Effector memory CD4-positive, alpha-beta T cell (primary cell): ENCODE results near the gene FGGY.
A peak's percentile ranks its signal among the peaks of the same experiment; 100 is the strongest.

Source experiments
- DNase-seq, 3 donors: peaks; one replicate each; pipeline ENCODE4 v3.0.0-alpha.2; 2020
- H3K27ac ChIP-seq: 2 replicates; pipeline ENCODE4 v1.7.0; 2013; ENCODE audit warnings: mild to moderate bottlenecking, low read length, moderate library complexity; ENCODE audit not compliant: insufficient read depth, poor library complexity, severe bottlenecking
- H3K27me3 ChIP-seq: replicated peaks from 2 replicates; pipeline ENCODE4 v1.7.0; 2013; ENCODE audit warnings: mild to moderate bottlenecking, low read length; ENCODE audit not compliant: insufficient read depth, control insufficient read depth, poor library complexity, severe bottlenecking
- H3K36me3 ChIP-seq: 2 replicates; pipeline ENCODE4 v1.7.0; 2013; ENCODE audit warnings: mild to moderate bottlenecking, low read length, moderate library complexity; ENCODE audit not compliant: control insufficient read depth, insufficient read depth
- H3K4me1 ChIP-seq: 2 replicates; pipeline ENCODE4 v1.7.0; 2013; ENCODE audit warnings: low read length, mild to moderate bottlenecking; ENCODE audit not compliant: control insufficient read depth, insufficient read depth, poor library complexity, severe bottlenecking
- H3K4me3 ChIP-seq: 2 replicates; pipeline ENCODE4 v1.7.0; 2013; ENCODE audit warnings: low read length, low read depth, mild to moderate bottlenecking; ENCODE audit not compliant: insufficient read depth, poor library complexity, severe bottlenecking
- H3K9me3 ChIP-seq: 2 replicates; pipeline ENCODE4 v1.7.0; 2013; ENCODE audit warnings: mild to moderate bottlenecking, low read length, moderate library complexity; ENCODE audit not compliant: control insufficient read depth

Gene FGGY

DNA sequence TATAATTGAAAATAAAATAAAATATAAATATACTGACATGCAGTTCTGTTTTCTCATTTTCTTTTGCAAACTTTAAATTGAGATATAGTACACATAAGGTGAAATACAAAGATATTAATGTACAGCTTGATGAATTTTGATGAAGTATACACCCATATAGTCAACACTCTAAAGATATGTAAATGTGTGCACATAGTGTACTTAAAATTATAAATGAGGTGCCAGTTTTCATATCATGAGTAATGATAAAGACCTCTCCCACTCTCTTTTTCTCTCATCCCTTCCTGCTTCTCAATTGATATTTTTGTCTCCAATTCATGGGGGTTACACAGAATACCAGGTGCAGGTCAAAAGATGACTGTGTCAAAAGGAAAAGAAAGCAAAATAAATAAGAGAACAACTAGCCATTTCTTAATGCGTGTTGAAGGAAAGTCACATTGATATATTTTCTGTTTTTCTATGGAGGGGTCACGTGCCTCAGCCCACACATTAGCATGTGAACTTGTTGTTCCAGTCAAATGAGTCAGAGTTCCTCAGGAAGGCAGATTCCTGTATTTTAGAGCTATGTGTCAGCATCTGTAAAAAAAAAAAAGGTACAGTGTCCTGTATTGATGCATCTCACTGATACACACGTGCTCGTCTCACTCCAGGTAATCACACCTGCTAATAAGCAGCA, 453.6 kb downstream of the FGGY start:
- no peak overlapping the region for H3K27ac ChIP-seq
- H3K36me3 ChIP-seq: no peaks in the 10 kb centered on the region
- H3K4me1 ChIP-seq: no peaks in the 10 kb centered on the region
- DNase-seq: no peak
- no peaks in the 10 kb centered on the region for H3K27me3 ChIP-seq
- no peaks in the 10 kb centered on the region for H3K9me3 ChIP-seq
- H3K4me3 ChIP-seq: no peak overlapping the region

DNA sequence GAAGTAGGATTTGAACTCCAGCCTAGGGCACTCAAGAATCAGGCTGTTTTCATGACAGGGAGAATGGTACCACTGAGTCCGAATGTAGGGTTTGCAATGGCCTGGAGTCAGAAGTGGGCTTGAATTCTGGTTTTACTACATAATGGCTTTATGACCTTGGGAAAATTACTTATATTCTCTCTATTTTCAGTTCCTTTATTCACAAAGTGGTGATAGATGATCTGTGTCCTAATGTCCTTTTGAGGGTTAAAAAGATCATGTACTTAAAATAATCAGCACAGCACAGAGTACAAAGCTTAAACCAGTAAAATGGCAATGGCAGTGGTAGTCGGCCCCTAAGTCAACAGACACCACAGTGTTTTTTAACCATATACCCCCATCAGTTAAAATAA, 454.1 kb downstream of the FGGY start:
- Histone ChIP-seq H3K4me3 (no peak overlapping the region), H3K4me1 (no peaks in the 10 kb centered on the region), H3K36me3 (no peaks in the 10 kb centered on the region), H3K27me3 (no peaks in the 10 kb centered on the region), H3K27ac (no peak overlapping the region), H3K9me3 (no peaks in the 10 kb centered on the region)
- no peak for DNase-seq

GRCh38 chr1:59751801-59752200, 454.9 kb downstream of the FGGY start:
- Histone ChIP-seq H3K4me1 (no peaks in the 10 kb centered on the region), H3K4me3 (no peak overlapping the region), H3K27ac (no peak overlapping the region), H3K9me3 (no peaks in the 10 kb centered on the region), H3K27me3 (no peaks in the 10 kb centered on the region), H3K36me3 (no peaks in the 10 kb centered on the region)
- no peak for DNase-seq

DNA sequence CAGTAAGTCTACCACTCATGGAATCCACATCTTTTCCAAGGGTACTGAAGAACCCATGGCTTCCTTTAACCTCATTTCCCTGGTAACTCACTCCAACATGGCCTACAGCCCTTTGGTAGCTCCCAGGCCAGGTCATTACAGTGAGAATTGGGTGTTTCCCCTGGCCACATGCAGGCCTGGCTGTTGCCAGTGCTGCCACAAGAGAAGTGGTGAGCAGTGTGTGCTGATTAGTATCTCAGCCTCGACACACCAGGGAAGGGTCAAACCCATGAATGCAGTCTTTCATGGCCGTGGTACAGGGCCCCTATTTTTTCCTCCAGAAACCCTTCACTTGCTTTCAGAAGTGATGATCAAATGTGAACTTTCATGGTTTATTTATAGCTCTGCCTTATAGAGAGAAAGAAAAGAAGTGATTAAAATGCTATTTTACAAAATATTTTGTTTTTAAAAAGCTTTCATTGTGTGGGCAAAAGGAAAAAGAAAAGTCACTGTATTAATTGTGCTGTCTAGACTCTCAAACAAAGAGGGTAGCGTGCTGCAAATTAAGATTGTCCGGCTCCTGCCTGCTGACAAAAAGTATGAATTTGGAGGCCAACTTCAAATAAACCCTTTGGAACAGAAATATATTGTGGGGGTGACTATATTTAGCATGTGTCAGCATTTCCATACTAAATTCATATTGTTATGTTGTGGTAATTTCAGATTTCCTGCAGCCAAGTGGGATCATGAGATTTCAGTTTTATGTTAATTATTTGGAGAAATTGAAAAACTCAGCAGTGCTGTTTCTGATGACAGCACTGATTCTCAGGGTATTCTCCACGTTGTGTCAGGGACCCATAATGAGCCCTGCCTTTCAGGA, 455.9 kb downstream of the FGGY start:
- no peaks in the 10 kb centered on the region for H3K36me3 ChIP-seq
- no peaks in the 10 kb centered on the region for H3K4me1 ChIP-seq
- no peaks in the 10 kb centered on the region for H3K9me3 ChIP-seq
- no peaks in the 10 kb centered on the region for H3K27me3 ChIP-seq
- no peak overlapping the region for H3K4me3 ChIP-seq
- H3K27ac ChIP-seq: no peak overlapping the region
- DNase-seq: no peak

- no peak overlapping the region for H3K4me3 ChIP-seq
- no peaks in the 10 kb centered on the region for H3K36me3 ChIP-seq
- no peak overlapping the region for H3K27ac ChIP-seq
- H3K27me3 ChIP-seq: no peaks in the 10 kb centered on the region
- H3K4me1 ChIP-seq: no peaks in the 10 kb centered on the region
- no peaks in the 10 kb centered on the region for H3K9me3 ChIP-seq
- no peak for DNase-seq
These were observed 458.3 kb downstream of the FGGY start for GRCh38 chr1:59755069-59755685.

- Histone ChIP-seq H3K4me3 (no peak overlapping the region), H3K27me3 (no peaks in the 10 kb centered on the region), H3K27ac (no peak overlapping the region), H3K9me3 (no peaks in the 10 kb centered on the region), H3K36me3 (no peaks in the 10 kb centered on the region), H3K4me1 (no peaks in the 10 kb centered on the region)
- no peak for DNase-seq
These were observed 460.4 kb downstream of the FGGY start for GRCh38 chr1:59757197-59757747.

- Histone ChIP-seq H3K4me3 (no peak overlapping the region), H3K4me1 (no peaks in the 10 kb centered on the region), H3K27ac (no peak overlapping the region), H3K27me3 (no peaks in the 10 kb centered on the region), H3K9me3 (no peaks in the 10 kb centered on the region), H3K36me3 (no peaks in the 10 kb centered on the region)
- peak; percentile 31 to 45 (median 32) for DNase-seq
These were observed 462.4 kb downstream of the FGGY start for GRCh38 chr1:59759156-59759925.

GRCh38 chr1:59761443-59761842, 464.5 kb downstream of the FGGY start:
- Histone ChIP-seq H3K9me3 (no peaks in the 10 kb centered on the region), H3K4me3 (no peak overlapping the region), H3K36me3 (no peaks in the 10 kb centered on the region), H3K27ac (no peak overlapping the region), H3K27me3 (no peaks in the 10 kb centered on the region), H3K4me1 (no peaks in the 10 kb centered on the region)
- DNase-seq: no peak

DNA sequence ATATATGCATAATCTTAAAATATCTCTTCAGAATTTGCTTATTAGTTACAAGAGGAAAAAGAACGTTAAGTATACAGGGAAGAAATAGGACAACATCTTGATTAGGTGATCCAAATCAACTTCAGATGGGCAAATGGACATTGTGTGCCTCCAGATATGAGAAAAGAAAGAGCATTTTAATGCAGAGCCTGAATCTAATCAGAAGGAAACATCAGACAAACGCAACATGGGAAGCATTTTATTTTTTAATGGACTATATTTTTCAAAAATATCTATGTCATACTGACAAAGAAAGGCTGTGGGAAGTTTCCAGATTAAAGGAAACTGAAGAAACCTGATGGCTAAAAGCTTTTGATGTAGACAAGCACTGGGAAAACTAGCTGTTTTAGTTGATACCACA, 466.5 kb downstream of the FGGY start:
- no peaks in the 10 kb centered on the region for H3K4me1 ChIP-seq
- H3K27me3 ChIP-seq: no peaks in the 10 kb centered on the region
- no peak overlapping the region for H3K4me3 ChIP-seq
- H3K9me3 ChIP-seq: no peaks in the 10 kb centered on the region
- H3K36me3 ChIP-seq: no peaks in the 10 kb centered on the region
- H3K27ac ChIP-seq: no peak overlapping the region
- no peak for DNase-seq
